Endothelial cell of umbilical vein (primary cell): ENCODE measurements around the gene MYOF. TPM values are rescaled to one million over a fixed set of nuclear protein-coding genes. Genes with fewer than 3 reads are reported as not detected.

Source experiments
- BruUV-seq: library from RNA; stranded (reverse); fragments of 400-500 nt; replicated peaks from 2 replicates; lab custom pipeline; 2021; lab: Mats Ljungman, UMichigan
- CTCF ChIA-PET: fragments of 300-600, 350-600 bp; sonication (Branson Sonifier 250); formaldehyde crosslinking; loops from one replicate; lab custom pipeline; 2021; ENCODE audit warnings: antibody characterized with exemption, inconsistent platforms; lab: Charles Lee
- POLR2A ChIA-PET: fragments of 300-600, 350-600 bp; sonication (Branson Sonifier 250); formaldehyde crosslinking; loops from one replicate; lab custom pipeline; 2021; ENCODE audit warnings: antibody characterized with exemption, inconsistent platforms; lab: Charles Lee
- DNase-seq: peaks from one replicate; pipeline ENCODE4 v3.0.0-alpha.2; 2011; ENCODE audit warnings: low read depth, low spot score
- FAIRE-seq: peaks from 2 replicates; lab custom pipeline; 2011; peaks lifted over from hg19 to GRCh38; lab: Jason Lieb, UNC
- H2AFZ ChIP-seq: 2 replicates; pipeline ENCODE4 v1.6.0; 2012; ENCODE audit warnings: low read depth, low read length, control low read depth, inconsistent platforms
- H3K27ac ChIP-seq: 2 replicates; pipeline ENCODE4 v1.5.1; 2011; ENCODE audit warnings: low read depth, mild to moderate bottlenecking, control low read depth, low read length, moderate library complexity; ENCODE audit not compliant: insufficient read depth
- H3K27me3 ChIP-seq, 2 experiments: 2 replicates each; pipeline versions ENCODE4 v1.6.0 to v1.6.1; 2011; ENCODE audit warnings: low read length in 2 of 2, mixed read lengths in 1 of 2; ENCODE audit not compliant: control insufficient read depth in 2 of 2, insufficient read depth in 2 of 2
- H3K36me3 ChIP-seq, 2 experiments: 2 replicates in 1 of 2; 3 replicates in 1 of 2; pipeline ENCODE4 v1.5.1; 2011; ENCODE audit warnings: low read length in 2 of 2, mild to moderate bottlenecking in 1 of 2, moderate library complexity in 1 of 2; ENCODE audit not compliant: control insufficient read depth in 2 of 2, insufficient read depth in 2 of 2; ENCODE audit errors: extremely low read depth in 1 of 2
- H3K4me1 ChIP-seq: 3 replicates; pipeline ENCODE4 v1.5.1; 2011; ENCODE audit warnings: mild to moderate bottlenecking, low read length; ENCODE audit not compliant: control insufficient read depth, insufficient read depth; ENCODE audit errors: extremely low read depth
- H3K4me2 ChIP-seq: 2 replicates; pipeline ENCODE4 v1.6.1; 2011; ENCODE audit warnings: low read length, control low read depth, mixed read lengths; ENCODE audit not compliant: insufficient read depth
- H3K4me3 ChIP-seq, 3 experiments: fragments of 200-600 bp in 1 of 3; sonication (generic), shearing (Covaris generic) in 1 of 3; replicated peaks in 1 of 3; 2 replicates each; pipeline ENCODE4 v1.5.1; 2011 to 2016; ENCODE audit warnings: control low read depth in 3 of 3, low read length in 3 of 3, mild to moderate bottlenecking in 2 of 3, inconsistent platforms in 1 of 3, low read depth in 1 of 3, moderate library complexity in 1 of 3; ENCODE audit not compliant: insufficient read depth in 1 of 3
- H3K79me2 ChIP-seq: 2 replicates; pipeline ENCODE4 v1.6.0; 2012; ENCODE audit warnings: low read length, inconsistent platforms; ENCODE audit not compliant: control insufficient read depth, insufficient read depth
- H3K9ac ChIP-seq: replicated peaks from 2 replicates; pipeline ENCODE3; 2011; ENCODE audit warnings: low read length, control low read depth; ENCODE audit not compliant: insufficient read depth; ENCODE audit errors: extremely low read depth
- H3K9me1 ChIP-seq: replicated peaks from 3 replicates; pipeline ENCODE4 v1.6.0; 2011; ENCODE audit warnings: mild to moderate bottlenecking, low read length; ENCODE audit not compliant: control insufficient read depth, insufficient read depth; ENCODE audit errors: extremely low read depth
- H3K9me3 ChIP-seq: replicated peaks from 2 replicates; pipeline ENCODE4 v1.5.1; 2012; ENCODE audit warnings: low read length, inconsistent platforms; ENCODE audit not compliant: control insufficient read depth, insufficient read depth
- H4K20me1 ChIP-seq: replicated peaks from 2 replicates; pipeline ENCODE3; 2011; ENCODE audit warnings: mild to moderate bottlenecking, low read length; ENCODE audit not compliant: control insufficient read depth, insufficient read depth; ENCODE audit errors: extremely low read depth
- CTCF ChIP-seq, 2 donors: IDR thresholded peaks; 1 replicate in 1 of 2; 2 replicates in 1 of 2; pipeline ENCODE4 v1.5.1; 2011; ENCODE audit warnings: low read length in 2 of 2, mild to moderate bottlenecking in 2 of 2, moderate library complexity in 2 of 2, control low read depth in 1 of 2, inconsistent platforms in 1 of 2, low read depth in 1 of 2; ENCODE audit not compliant: insufficient read depth in 1 of 2; ENCODE audit errors: extremely low read depth in 1 of 2
- FOS ChIP-seq: IDR thresholded peaks from 2 replicates; pipeline ENCODE4 v1.6.1; 2011; ENCODE audit warnings: mild to moderate bottlenecking, low read length, moderate library complexity, borderline replicate concordance; ENCODE audit not compliant: insufficient read depth
- GATA2 ChIP-seq: IDR thresholded peaks from 2 replicates; pipeline ENCODE4 v1.7.0; 2011; ENCODE audit warnings: low read depth, mild to moderate bottlenecking, moderate library complexity, mixed read lengths, low read length; ENCODE audit not compliant: insufficient read length, insufficient read depth
- JUN ChIP-seq: IDR thresholded peaks from 2 replicates; pipeline ENCODE4 v1.6.1; 2011; ENCODE audit warnings: borderline replicate concordance, low read depth; ENCODE audit not compliant: insufficient read length, insufficient read depth
- MAX ChIP-seq: IDR thresholded peaks from 2 replicates; pipeline ENCODE4 v1.6.1; 2011; ENCODE audit not compliant: insufficient read depth, insufficient read length
- MYC ChIP-seq: IDR thresholded peaks from one replicate; pipeline ENCODE4 v1.6.1; 2011; ENCODE audit warnings: mild to moderate bottlenecking, low read depth, low read length
- POLR2A ChIP-seq: IDR thresholded peaks from 2 replicates; pipeline ENCODE4 v1.6.1; 2012; ENCODE audit warnings: low read depth, mild to moderate bottlenecking, control low read depth, low read length
- POLR2AphosphoS5 ChIP-seq: IDR thresholded peaks from 2 replicates; pipeline ENCODE4 v1.6.1; 2012; ENCODE audit warnings: low read depth, mild to moderate bottlenecking, control low read depth, low read length, moderate library complexity; ENCODE audit not compliant: insufficient read depth
- dilution Hi-C: fragments of 300-500 bp; cut with MboI; formaldehyde crosslinking; loops from one replicate; pipeline ENCODE4 v1.15.0; 2019; ENCODE audit warnings: low sequenced_read_pairs; ENCODE audit not compliant: extremely low pct_ligation_motif_present
- intact Hi-C: fragments of 100-400 bp; cut with micrococcal nuclease; formaldehyde crosslinking; loops from one replicate; pipeline ENCODE4 v1.10.0; 2022
- polyA plus RNA-seq, 4 experiments: library from polyadenylated mRNA; depleted of rRNA in 3 of 4; stranded (reverse) in 3 of 4; unstranded in 1 of 4; fragments of >200 nt; gene quantifications; 2 replicates each; pipeline versions ENCODE4 v1.2.1 to v1.2.3, GENCODE V29; 2011 to 2012; ENCODE audit warnings: missing spikeins in 1 of 4
- total RNA-seq: library from RNA; stranded (reverse); gene quantifications from 2 replicates; pipeline ENCODE4 v1.2.3, GENCODE V29; 2021

The MYOF gene
- total and polyA plus RNA-seq, 2 donors (not counting 3 experiments of a cell fraction or from before 2014, with no cell fraction given): 98.4 to 379 TPM

- no peak overlapping the region for H3K27ac ChIP-seq
- no peak for FAIRE-seq
- CTCF ChIA-PET: interaction anchor here (0.9 to 1.5 kb wide), 6 partner anchors 11 to 140 kb away, joined by 3 to 9 read pairs (median 4); partner anchors contain the start of gene MYOF
- no peak for DNase-seq
- intact Hi-C loops (no loop called here), dilution Hi-C loops (no loop called here)
- H3K4me1 ChIP-seq: no peaks in the 10 kb centered on the region
- no peaks in the 10 kb centered on the region for H3K27me3 ChIP-seq
- H3K9me3 ChIP-seq: no peaks in the 10 kb centered on the region
- H3K79me2 ChIP-seq: peaks cover 16% of the 10 kb centered on the region
- no peaks in the 10 kb centered on the region for H4K20me1 ChIP-seq
- no peak overlapping the region for H3K9ac ChIP-seq
- no peaks in the 10 kb centered on the region for H3K9me1 ChIP-seq
- POLR2A ChIA-PET: interaction anchor here (0.6 kb wide), 1 partner anchor 60 kb away, joined by 4 read pairs; no protein-coding TSS in a partner anchor
- H3K36me3 ChIP-seq: peaks cover 42 to 71% of the 10 kb centered on the region in 2 experiments
- no TSS peak for BruUV-seq
- no peak for TF ChIP-seq CTCF (IDR thresholded peaks at IDR 0.05; ENCODE audit: extremely low read depth in 1 of 2, insufficient read depth in 1 of 2, low read depth in 1 of 2, low read length in 2 of 2)
- TF ChIP-seq POLR2A: no peak
- no peak for TF ChIP-seq MAX
- no peak for TF ChIP-seq MYC
- TF ChIP-seq GATA2: no peak
- TF ChIP-seq JUN: no peak
- TF ChIP-seq FOS: no peak
- no peak for TF ChIP-seq POLR2AphosphoS5
- no peak overlapping the region for H2AFZ ChIP-seq
- H3K4me2 ChIP-seq: no peak overlapping the region
- H3K4me3 ChIP-seq: no peak overlapping the region
Measured at GRCh38 chr10:93370961-93371360, 111.2 kb downstream of the MYOF start.
